ENCODE data around the gene C16orf96.

The C16orf96 gene

GRCh38 chr16:4610011-4611005, 54.2 kb downstream of the C16orf96 start:
- no peaks in the 10 kb centered on the region for H3K27me3 ChIP-seq (ENCODE audit: insufficient read depth, poor library complexity, severe bottlenecking)
- TF ChIP-seq CTCF (IDR thresholded peaks at IDR 0.05; ENCODE audit: insufficient read depth, low read length): no peak
- TF ChIP-seq GABPA (IDR thresholded peaks at IDR 0.05; ENCODE audit: low read depth): no peak
- no peak for TF ChIP-seq POLR2AphosphoS5 (IDR thresholded peaks at IDR 0.05; ENCODE audit: low read depth)
- no peak for TF ChIP-seq SPI1 (IDR thresholded peaks at IDR 0.05; ENCODE audit: borderline replicate concordance, low read depth)
- TF ChIP-seq REST (IDR thresholded peaks at IDR 0.05; ENCODE audit: insufficient replicate concordance, low read depth): no peak
- no peak overlapping the region for H3K27ac ChIP-seq (replicated peaks)
- no peak overlapping the region for H3K4me3 ChIP-seq (replicated peaks; ENCODE audit: insufficient read depth, low read length)
- no peak for DNase-seq (ENCODE audit: low read depth in 1 of 2, low spot score in 1 of 2)

GRCh38 chr16:4611337-4612021, 55.3 kb downstream of the C16orf96 start:
- Histone ChIP-seq H3K4me3 (replicated peaks; ENCODE audit: insufficient read depth, low read length) (no peak overlapping the region), H3K27ac (replicated peaks) (peak overlapping the region; percentile 33), H3K27me3 (ENCODE audit: insufficient read depth, poor library complexity, severe bottlenecking) (no peaks in the 10 kb centered on the region)
- TF ChIP-seq REST (IDR thresholded peaks at IDR 0.05; ENCODE audit: insufficient replicate concordance, low read depth): no peak
- TF ChIP-seq POLR2AphosphoS5 (IDR thresholded peaks at IDR 0.05; ENCODE audit: low read depth): no peak
- no peak for TF ChIP-seq CTCF (IDR thresholded peaks at IDR 0.05; ENCODE audit: insufficient read depth, low read length)
- no peak for TF ChIP-seq SPI1 (IDR thresholded peaks at IDR 0.05; ENCODE audit: borderline replicate concordance, low read depth)
- peak in 1 of 2 experiments; percentile 45 for DNase-seq (ENCODE audit: low read depth in 1 of 2, low spot score in 1 of 2)

GRCh38 chr16:4612474-4612931, 56.4 kb downstream of the C16orf96 start:
- Histone ChIP-seq H3K4me3 (replicated peaks; ENCODE audit: insufficient read depth, low read length) (peak overlapping the region; percentile 95), H3K27me3 (ENCODE audit: insufficient read depth, poor library complexity, severe bottlenecking) (no peaks in the 10 kb centered on the region), H3K27ac (replicated peaks) (peak overlapping the region; percentile 88)
- DNase-seq (ENCODE audit: low read depth in 1 of 2, low spot score in 1 of 2): peak in 1 of 2 experiments; percentile 29
- no peak for TF ChIP-seq REST (IDR thresholded peaks at IDR 0.05; ENCODE audit: insufficient replicate concordance, low read depth)
- no peak for TF ChIP-seq SPI1 (IDR thresholded peaks at IDR 0.05; ENCODE audit: borderline replicate concordance, low read depth)
